ENCODE results near the gene PDS5B.

Gene PDS5B

GRCh38 chr13:32586080-32586900, at the start of gene PDS5B:
Gene PDS5B (plus strand): TSS chr13:32586452. CDS start chr13:32648773, 62,321 bp downstream.
- peak within 1 kb of the TSS; percentile 97 for H3K4me2 ChIP-seq (ENCODE audit: low read depth, low read length, poor library complexity, severe bottlenecking)
- no peaks in the 10 kb centered on the region for H3K9me3 ChIP-seq (ENCODE audit: insufficient read depth, low read length)
- peak within 1 kb of the TSS; percentile 86 for H3K9ac ChIP-seq (ENCODE audit: low read length)
- H3K36me3 ChIP-seq (ENCODE audit: low read length) = no peaks in the 10 kb centered on the region
- no peaks in the 10 kb centered on the region for H3K9me2 ChIP-seq (replicated peaks; ENCODE audit: insufficient read depth, low read length)
- H3K4me3 ChIP-seq (ENCODE audit: insufficient read depth, low read length, poor library complexity, severe bottlenecking) = peak within 1 kb of the TSS; percentile 86
- H2AFZ ChIP-seq (ENCODE audit: low read depth, low read length, severe bottlenecking) = peak within 1 kb of the TSS; percentile 97
- H3K27me3 ChIP-seq (ENCODE audit: low read length) = no peaks in the 10 kb centered on the region
- peak within 1 kb of the TSS; percentile 81 for H3K27ac ChIP-seq (ENCODE audit: low read depth, low read length)
- peaks cover 24% of the 10 kb centered on the region for H4K20me1 ChIP-seq (ENCODE audit: low read depth, low read length)
- TF ChIP-seq EZH2phosphoT487 (conservative IDR thresholded peaks at IDR 0.05; ENCODE audit: low read length) (no peak), CTCF (IDR thresholded peaks at IDR 0.05; ENCODE audit: insufficient read depth, low read length, poor library complexity, severe bottlenecking) (peak; percentile 76)
- peaks cover 42% of the 10 kb centered on the region for H3K79me2 ChIP-seq (ENCODE audit: insufficient read depth, low read length)
- H3F3A ChIP-seq (ENCODE audit: insufficient read depth) = no peaks in the 10 kb centered on the region

- Histone ChIP-seq H3K9me2 (replicated peaks; ENCODE audit: insufficient read depth, low read length) (no peaks in the 10 kb centered on the region), H3K4me2 (ENCODE audit: low read depth, low read length, poor library complexity, severe bottlenecking) (peak overlapping the region; percentile 83), H3K27ac (ENCODE audit: low read depth, low read length) (peak overlapping the region; percentile 63), H3K9ac (ENCODE audit: low read length) (peak overlapping the region; percentile 74), H3K79me2 (ENCODE audit: insufficient read depth, low read length) (peaks cover 48% of the 10 kb centered on the region), H2AFZ (ENCODE audit: low read depth, low read length, severe bottlenecking) (peak overlapping the region; percentile 98), H3K4me3 (ENCODE audit: insufficient read depth, low read length, poor library complexity, severe bottlenecking) (peak overlapping the region; percentile 79), H4K20me1 (ENCODE audit: low read depth, low read length) (no peaks in the 10 kb centered on the region), H3K27me3 (ENCODE audit: low read length) (no peaks in the 10 kb centered on the region), H3K36me3 (ENCODE audit: low read length) (peaks cover 19% of the 10 kb centered on the region), H3F3A (ENCODE audit: insufficient read depth) (peaks cover 4% of the 10 kb centered on the region; the same call in 1 of the 2 replicates), H3K9me3 (ENCODE audit: insufficient read depth, low read length) (no peaks in the 10 kb centered on the region)
- TF ChIP-seq CTCF (IDR thresholded peaks at IDR 0.05; ENCODE audit: insufficient read depth, low read length, poor library complexity, severe bottlenecking) (no peak), EZH2phosphoT487 (conservative IDR thresholded peaks at IDR 0.05; ENCODE audit: low read length) (no peak)
These were observed 48.6 kb upstream of the PDS5B start for GRCh38 chr13:32537580-32538142.

- H3K4me2 ChIP-seq (ENCODE audit: low read depth, low read length, poor library complexity, severe bottlenecking) = peak overlapping the region; percentile 83
- peak overlapping the region; percentile 74 for H3K9ac ChIP-seq (ENCODE audit: low read length)
- H2AFZ ChIP-seq (ENCODE audit: low read depth, low read length, severe bottlenecking) = peak overlapping the region; percentile 98
- no peaks in the 10 kb centered on the region for H3K27me3 ChIP-seq (ENCODE audit: low read length)
- peaks cover 43% of the 10 kb centered on the region for H3K79me2 ChIP-seq (ENCODE audit: insufficient read depth, low read length)
- H4K20me1 ChIP-seq (ENCODE audit: low read depth, low read length) = no peaks in the 10 kb centered on the region
- H3K9me3 ChIP-seq (ENCODE audit: insufficient read depth, low read length) = no peaks in the 10 kb centered on the region
- peak overlapping the region; percentile 79 for H3K4me3 ChIP-seq (ENCODE audit: insufficient read depth, low read length, poor library complexity, severe bottlenecking)
- H3K9me2 ChIP-seq (replicated peaks; ENCODE audit: insufficient read depth, low read length) = no peaks in the 10 kb centered on the region
- H3K36me3 ChIP-seq (ENCODE audit: low read length) = peaks cover 19% of the 10 kb centered on the region
- peaks cover 4% of the 10 kb centered on the region; the same call in 1 of the 2 replicates for H3F3A ChIP-seq (ENCODE audit: insufficient read depth)
- H3K27ac ChIP-seq (ENCODE audit: low read depth, low read length) = peak overlapping the region; percentile 63
- TF ChIP-seq CTCF (IDR thresholded peaks at IDR 0.05; ENCODE audit: insufficient read depth, low read length, poor library complexity, severe bottlenecking) = no peak
- TF ChIP-seq EZH2phosphoT487 (conservative IDR thresholded peaks at IDR 0.05; ENCODE audit: low read length) = no peak
These were observed 48.1 kb upstream of the PDS5B start for GRCh38 chr13:32538143-32538620.

Data from SU-DHL-6 (cell line).